Right lobe of liver (tissue), 6 donors: ENCODE results near the gene CILP. TPM values are rescaled to one million over a fixed set of nuclear protein-coding genes. Genes with fewer than 3 reads are reported as not detected.

Experiments
- ATAC-seq, 4 donors: fragments of 200-7000 bp; cut with Tn5 transposase; one replicate each; pipeline ENCODE4 v1.9.1; 2020; ENCODE audit warnings: mild to moderate bottlenecking in 4 of 4, moderate library complexity in 4 of 4
- DNase-seq, 3 donors: peaks; one replicate each; pipeline ENCODE4 v3.0.0-alpha.2; 2020
- H3K27ac ChIP-seq, 3 donors: fragments of 200-600 bp; one replicate each; pipeline ENCODE4 v1.8.0; 2022
- H3K27me3 ChIP-seq, 2 donors: fragments of 200-600 bp; one replicate each; pipeline ENCODE4 v1.8.0; 2022
- H3K36me3 ChIP-seq, 4 donors: fragments of 200-600 bp; sonication (generic) in 1 of 4; one replicate each; pipeline versions ENCODE4 v1.5.1 to v1.8.0; 2017 to 2022; ENCODE audit warnings: control low read depth in 1 of 4
- H3K4me1 ChIP-seq, 4 donors: fragments of 200-600 bp; sonication (generic) in 1 of 4; one replicate each; pipeline versions ENCODE4 v1.5.1 to v1.8.0; 2017 to 2022; ENCODE audit warnings: control low read depth in 1 of 4
- H3K4me3 ChIP-seq, 3 donors: fragments of 200-600 bp; one replicate each; pipeline ENCODE4 v1.8.0; 2022
- H3K9me3 ChIP-seq, 4 donors: fragments of 200-600 bp; sonication (generic) in 1 of 4; one replicate each; pipeline versions ENCODE4 v1.5.1 to v1.8.0; 2017 to 2022; ENCODE audit warnings: control low read depth in 1 of 4
- CTCF ChIP-seq, 4 donors: fragments of 200-600 bp in 3 of 4; fragments of 450-650 bp in 1 of 4; IDR thresholded peaks; one replicate each; pipeline versions ENCODE4 v1.5.1 to v1.8.0; 2016 to 2022; ENCODE audit warnings: antibody characterized with exemption in 4 of 4, mild to moderate bottlenecking in 2 of 4
- POLR2A ChIP-seq: fragments of 450-650 bp; IDR thresholded peaks from one replicate; pipeline ENCODE4 v1.6.1; 2017; ENCODE audit warnings: antibody characterized with exemption, mild to moderate bottlenecking
- WGBS: methylation state at CpG from one replicate; pipeline ENCODE4 v1.1.6; 2018; ENCODE audit warnings: low coverage, low lambda C conversion rate; ENCODE audit not compliant: insufficient coverage; ENCODE audit errors: missing lambda C conversion rate; 5-methylcytosine and 5-hydroxymethylcytosine counted together
- intact Hi-C, 2 donors: fragments of 100-400 bp; cut with DNase I; formaldehyde crosslinking; loops; one replicate each; pipeline versions ENCODE4 v1.11.2 to v1.14.1; 2022
- long read RNA-seq: library from polyadenylated mRNA; unstranded; transcript quantifications from one replicate; pipeline ENCODE4 v2.0.0, GENCODE V29; 2019
- total RNA-seq, 6 experiments: library from RNA; depleted of rRNA in 2 of 6; stranded (reverse); fragments of >200 nt in 2 of 6; fragmentation: NEBNext Ultra II Directional in 3 of 6; extraction: Animal tissue kit (Norgen Biotek cat#: 25700) in 3 of 6; gene quantifications; one replicate each; pipeline versions ENCODE4 v1.1.0 to v1.2.4, GENCODE V29; 2016 to 2023
- donor health status: DM: no; HTN: yes; CAD: no.
- donor health status: DM: no; HTN: no; CAD: no.
- donor health status: DM: no; HTN: no; CAD: no.
- donor health status: DM: no; HTN: yes; CAD: no.
- donor health status: DM: no; HTN: yes; CAD: no.

The CILP gene, protein sequence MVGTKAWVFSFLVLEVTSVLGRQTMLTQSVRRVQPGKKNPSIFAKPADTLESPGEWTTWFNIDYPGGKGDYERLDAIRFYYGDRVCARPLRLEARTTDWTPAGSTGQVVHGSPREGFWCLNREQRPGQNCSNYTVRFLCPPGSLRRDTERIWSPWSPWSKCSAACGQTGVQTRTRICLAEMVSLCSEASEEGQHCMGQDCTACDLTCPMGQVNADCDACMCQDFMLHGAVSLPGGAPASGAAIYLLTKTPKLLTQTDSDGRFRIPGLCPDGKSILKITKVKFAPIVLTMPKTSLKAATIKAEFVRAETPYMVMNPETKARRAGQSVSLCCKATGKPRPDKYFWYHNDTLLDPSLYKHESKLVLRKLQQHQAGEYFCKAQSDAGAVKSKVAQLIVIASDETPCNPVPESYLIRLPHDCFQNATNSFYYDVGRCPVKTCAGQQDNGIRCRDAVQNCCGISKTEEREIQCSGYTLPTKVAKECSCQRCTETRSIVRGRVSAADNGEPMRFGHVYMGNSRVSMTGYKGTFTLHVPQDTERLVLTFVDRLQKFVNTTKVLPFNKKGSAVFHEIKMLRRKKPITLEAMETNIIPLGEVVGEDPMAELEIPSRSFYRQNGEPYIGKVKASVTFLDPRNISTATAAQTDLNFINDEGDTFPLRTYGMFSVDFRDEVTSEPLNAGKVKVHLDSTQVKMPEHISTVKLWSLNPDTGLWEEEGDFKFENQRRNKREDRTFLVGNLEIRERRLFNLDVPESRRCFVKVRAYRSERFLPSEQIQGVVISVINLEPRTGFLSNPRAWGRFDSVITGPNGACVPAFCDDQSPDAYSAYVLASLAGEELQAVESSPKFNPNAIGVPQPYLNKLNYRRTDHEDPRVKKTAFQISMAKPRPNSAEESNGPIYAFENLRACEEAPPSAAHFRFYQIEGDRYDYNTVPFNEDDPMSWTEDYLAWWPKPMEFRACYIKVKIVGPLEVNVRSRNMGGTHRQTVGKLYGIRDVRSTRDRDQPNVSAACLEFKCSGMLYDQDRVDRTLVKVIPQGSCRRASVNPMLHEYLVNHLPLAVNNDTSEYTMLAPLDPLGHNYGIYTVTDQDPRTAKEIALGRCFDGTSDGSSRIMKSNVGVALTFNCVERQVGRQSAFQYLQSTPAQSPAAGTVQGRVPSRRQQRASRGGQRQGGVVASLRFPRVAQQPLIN
- 1 to 10 TPM in 3 of 6 experiments, under 1 TPM in 3; 0.46 to 2.5 (median 0.99) TPM for total RNA-seq
- long read RNA-seq: 0 reads

GRCh38 chr15:65210770-65211481, at the start of gene CILP:
CILP (minus strand) TSS chr15:65211473; CDS start chr15:65209755, 1,718 bp downstream.
- ATAC-seq (peak in 1 of 4 donors; percentile 11), DNase-seq (no peak)
- H3K27ac ChIP-seq: no peak within 1 kb of the TSS
- H3K36me3 ChIP-seq: no peaks in the 10 kb centered on the region
- no peaks in the 10 kb centered on the region for H3K9me3 ChIP-seq
- intact Hi-C loops: no loop called here
- TF ChIP-seq CTCF (IDR thresholded peaks at IDR 0.05) (no peak), POLR2A (no peak)
- H3K4me3 ChIP-seq: no peak within 1 kb of the TSS
- no peaks in the 10 kb centered on the region for H3K4me1 ChIP-seq
- WGBS: 83% methylated on average over 4 of the region's 8 CpGs
- H3K27me3 ChIP-seq: no peaks in the 10 kb centered on the region

GRCh38 chr15:65260968-65261367, 49.7 kb upstream of the CILP start:
- intact Hi-C loops: loop anchor here in 1 of 2 donors (10.0 kb wide), 1 partner anchor 56 kb away; no protein-coding TSS in a partner anchor
- DNase-seq (no peak), ATAC-seq (no peak)
- H3K36me3 ChIP-seq: peaks cover 0 to 30% (median 13%) of the 10 kb centered on the region in 4 donors
- no peak for TF ChIP-seq POLR2A
- no peak for TF ChIP-seq CTCF (IDR thresholded peaks at IDR 0.05)
- no peaks in the 10 kb centered on the region for H3K4me1 ChIP-seq
- 87% methylated on average over 5 of the region's 6 CpGs for WGBS
- H3K27ac ChIP-seq: no peak overlapping the region
- H3K4me3 ChIP-seq: no peak overlapping the region
- no peaks in the 10 kb centered on the region for H3K27me3 ChIP-seq
- H3K9me3 ChIP-seq: no peaks in the 10 kb centered on the region

- ATAC-seq (no peak), DNase-seq (no peak)
- Histone ChIP-seq H3K9me3 (no peaks in the 10 kb centered on the region), H3K36me3 (peaks cover 0 to 30% (median 13%) of the 10 kb centered on the region in 4 donors), H3K4me1 (no peaks in the 10 kb centered on the region), H3K4me3 (no peak overlapping the region), H3K27me3 (no peaks in the 10 kb centered on the region), H3K27ac (no peak overlapping the region)
- intact Hi-C loops: no loop called here
- 91% methylated on average over 6 of the region's 7 CpGs for whole genome bisulfite sequencing
- TF ChIP-seq CTCF (IDR thresholded peaks at IDR 0.05) (no peak), POLR2A (no peak)
These were observed 48.1 kb upstream of the CILP start for GRCh38 chr15:65259367-65259797.
